HEK293T (cell line): ENCODE results near the gene GZMM.

Source experiments
- ELF4 ChIP-seq: fragments of 450-650 bp; IDR thresholded peaks from 2 replicates; pipeline ENCODE4 v1.6.1; 2017; ENCODE audit warnings: antibody characterized with exemption
- FOXA1 ChIP-seq: fragments of 450-650 bp; IDR thresholded peaks from 2 replicates; pipeline ENCODE4 v1.6.1; 2016; ENCODE audit warnings: mild to moderate bottlenecking
- FOXM1 ChIP-seq: fragments of 450-650 bp; IDR thresholded peaks from 2 replicates; pipeline ENCODE4 v1.6.1; 2017; ENCODE audit warnings: mild to moderate bottlenecking, borderline replicate concordance
- LEF1 ChIP-seq: fragments of 450-650 bp; IDR thresholded peaks from 2 replicates; pipeline ENCODE4 v1.6.1; 2017; ENCODE audit warnings: mild to moderate bottlenecking, borderline replicate concordance
- NFRKB ChIP-seq: fragments of 450-650 bp; IDR thresholded peaks from 2 replicates; pipeline ENCODE4 v1.6.1; 2016; ENCODE audit warnings: mild to moderate bottlenecking, moderate library complexity
- TARDBP ChIP-seq: fragments of 450-650 bp; IDR thresholded peaks from 2 replicates; pipeline ENCODE4 v1.6.1; 2016

DNA sequence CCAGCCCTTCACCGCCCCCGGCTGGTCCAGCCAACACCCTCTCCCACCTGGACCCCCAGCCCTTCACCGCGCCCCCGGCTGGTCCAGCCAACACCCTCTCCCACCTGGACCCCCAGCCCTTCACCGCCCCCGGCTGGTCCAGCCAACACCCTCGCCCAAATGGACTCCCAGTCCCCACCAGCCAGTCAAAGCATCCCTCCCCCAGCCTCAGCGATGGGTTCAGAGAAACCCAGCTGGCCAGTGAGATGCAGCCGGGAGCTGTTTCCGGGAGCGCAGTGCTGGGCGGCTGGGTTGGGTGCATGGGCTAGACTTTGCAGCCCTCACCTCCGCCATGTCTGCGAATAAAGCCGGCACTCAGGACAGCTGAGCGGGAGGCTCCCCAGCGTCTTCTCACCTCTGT is 18.8 kb upstream of the GZMM start:
- TF ChIP-seq LEF1 (no peak), FOXA1 (no peak), FOXM1 (no peak), NFRKB (no peak), TARDBP (no peak), ELF4 (no peak)
